H9 (cell line): ENCODE results near the gene TXNL4A. TPM values are rescaled to one million over a fixed set of nuclear protein-coding genes. Genes with fewer than 3 reads are reported as not detected.
A peak's percentile ranks its signal among the peaks of the same experiment; 100 is the strongest.

Experiments
- DNase-seq: peaks from one replicate; pipeline ENCODE4 v3.0.0-alpha.2; 2017
- H2AFZ ChIP-seq: one replicate; pipeline ENCODE4 v1.6.1; 2013; ENCODE audit warnings: mild to moderate bottlenecking, low read length, control low read depth, moderate library complexity
- H2AK5ac ChIP-seq: 2 replicates; pipeline ENCODE4 v1.6.1; 2013; ENCODE audit warnings: low read length, control low read depth, mixed read lengths; ENCODE audit not compliant: insufficient read length
- H2BK120ac ChIP-seq: one replicate; pipeline ENCODE4 v1.6.1; 2013; ENCODE audit warnings: low read depth, mild to moderate bottlenecking, low read length, control low read depth, inconsistent platforms; ENCODE audit not compliant: poor library complexity, severe bottlenecking
- H2BK12ac ChIP-seq: 2 replicates; pipeline ENCODE4 v1.6.1; 2013; ENCODE audit warnings: low read length, control low read depth, mixed read lengths, low read depth; ENCODE audit not compliant: insufficient read length
- H2BK15ac ChIP-seq: 2 replicates; pipeline ENCODE4 v1.6.1; 2013; ENCODE audit warnings: low read depth, low read length, control low read depth
- H2BK20ac ChIP-seq: one replicate; pipeline ENCODE4 v1.6.1; 2013; ENCODE audit warnings: low read depth, mild to moderate bottlenecking, low read length, control low read depth, inconsistent platforms; ENCODE audit not compliant: poor library complexity, severe bottlenecking
- H2BK5ac ChIP-seq: 2 replicates; pipeline ENCODE4 v1.6.1; 2013; ENCODE audit warnings: low read length, control low read depth, mixed read lengths; ENCODE audit not compliant: insufficient read length
- H3K14ac ChIP-seq: 2 replicates; pipeline ENCODE4 v1.6.1; 2013; ENCODE audit warnings: low read length, control low read depth; ENCODE audit not compliant: insufficient read depth
- H3K18ac ChIP-seq: 2 replicates; pipeline ENCODE4 v1.6.1; 2013; ENCODE audit warnings: low read depth, mild to moderate bottlenecking, mixed read lengths, low read length, control low read depth; ENCODE audit not compliant: insufficient read length
- H3K23ac ChIP-seq: 2 replicates; pipeline ENCODE4 v1.6.1; 2013; ENCODE audit warnings: low read length, control low read depth, mixed read lengths, low read depth; ENCODE audit not compliant: insufficient read length
- H3K23me2 ChIP-seq: 2 replicates; pipeline ENCODE4 v1.6.1; 2013; ENCODE audit warnings: low read depth, mild to moderate bottlenecking, mixed read lengths, low read length, control low read depth; ENCODE audit not compliant: insufficient read length, poor library complexity, severe bottlenecking
- H3K27ac ChIP-seq: 2 replicates; pipeline ENCODE4 v1.5.1; 2013; ENCODE audit warnings: low read length, control low read depth, mixed read lengths, low read depth; ENCODE audit not compliant: insufficient read length
- H3K27me3 ChIP-seq: 2 replicates; pipeline ENCODE4 v1.6.1; 2013; ENCODE audit warnings: low read length, control low read depth, inconsistent platforms; ENCODE audit not compliant: insufficient read depth
- H3K4ac ChIP-seq: 2 replicates; pipeline ENCODE4 v1.6.1; 2013; ENCODE audit warnings: low read depth, mild to moderate bottlenecking, control low read depth, inconsistent platforms, low read length, moderate library complexity
- H3K4me1 ChIP-seq: 2 replicates; pipeline ENCODE4 v1.6.1; 2013; ENCODE audit warnings: low read length, control low read depth, inconsistent platforms; ENCODE audit not compliant: insufficient read depth
- H3K4me2 ChIP-seq: 2 replicates; pipeline ENCODE4 v1.6.1; 2013; ENCODE audit warnings: low read length, control low read depth, mixed read lengths; ENCODE audit not compliant: insufficient read length, insufficient read depth
- H3K56ac ChIP-seq: 2 replicates; pipeline ENCODE4 v1.6.1; 2013; ENCODE audit warnings: low read depth, mild to moderate bottlenecking, mixed read lengths, low read length, control low read depth; ENCODE audit not compliant: insufficient read length
- H3K79me1 ChIP-seq: 2 replicates; pipeline ENCODE4 v1.6.1; 2013; ENCODE audit warnings: low read depth, mild to moderate bottlenecking, moderate library complexity, low read length, control low read depth, inconsistent platforms; ENCODE audit not compliant: insufficient read depth, poor library complexity, severe bottlenecking
- H3K79me2 ChIP-seq: 2 replicates; pipeline ENCODE4 v1.6.1; 2013; ENCODE audit warnings: low read length, control low read depth, inconsistent platforms; ENCODE audit not compliant: insufficient read depth
- H3K9ac ChIP-seq: 2 replicates; pipeline ENCODE4 v1.6.1; 2013; ENCODE audit warnings: low read length, control low read depth, mixed read lengths; ENCODE audit not compliant: insufficient read length; ENCODE audit errors: extremely low read depth
- H3K9me3 ChIP-seq: one replicate; pipeline ENCODE4 v1.6.1; 2013; ENCODE audit warnings: low read depth, low read length, inconsistent platforms; ENCODE audit not compliant: control insufficient read depth
- H3T11ph ChIP-seq: one replicate; pipeline ENCODE4 v1.6.1; 2013; ENCODE audit warnings: mild to moderate bottlenecking, low read length, control low read depth, inconsistent platforms
- H4K20me1 ChIP-seq: one replicate; pipeline ENCODE4 v1.6.1; 2013; ENCODE audit not compliant: control insufficient read depth, insufficient read length, insufficient read depth
- H4K5ac ChIP-seq: 2 replicates; pipeline ENCODE4 v1.6.1; 2013; ENCODE audit warnings: low read depth, mild to moderate bottlenecking, mixed read lengths, low read length, control low read depth; ENCODE audit not compliant: insufficient read length
- H4K8ac ChIP-seq: replicated peaks from 2 replicates; pipeline ENCODE4 v1.6.1; 2013; ENCODE audit warnings: low read length, control low read depth, mixed read lengths, low read depth; ENCODE audit not compliant: insufficient read length
- H4K91ac ChIP-seq: 2 replicates; pipeline ENCODE4 v1.6.1; 2013; ENCODE audit warnings: low read depth, mild to moderate bottlenecking, moderate library complexity, mixed read lengths, low read length, control low read depth; ENCODE audit not compliant: insufficient read length
- H3K27ac Mint-ChIP-seq, 3 experiments: 2 replicates in 2 of 3; 3 replicates in 1 of 3; pipeline ENCODE4 v1.8.0; 2020 to 2021; ENCODE audit warnings: mixed read lengths in 3 of 3, mild to moderate bottlenecking in 1 of 3, moderate library complexity in 1 of 3
- H3K27me3 Mint-ChIP-seq: 2 replicates; pipeline ENCODE4 v1.8.0; 2021; ENCODE audit warnings: low read depth, mild to moderate bottlenecking, moderate library complexity, mixed read lengths
- H3K36me3 Mint-ChIP-seq, 3 experiments: 2 replicates in 2 of 3; 3 replicates in 1 of 3; pipeline ENCODE4 v1.8.0; 2020 to 2021; ENCODE audit warnings: low read depth in 3 of 3, mixed read lengths in 3 of 3; ENCODE audit not compliant: insufficient read depth in 1 of 3
- H3K4me1 Mint-ChIP-seq, 2 experiments: 2 replicates each; pipeline ENCODE4 v1.8.0; 2020; ENCODE audit warnings: mixed read lengths in 2 of 2
- H3K4me3 Mint-ChIP-seq, 2 experiments: 2 replicates in 1 of 2; 3 replicates in 1 of 2; pipeline ENCODE4 v1.8.0; 2020 to 2021; ENCODE audit warnings: mild to moderate bottlenecking in 2 of 2, mixed read lengths in 2 of 2, moderate library complexity in 1 of 2
- H3K9me3 Mint-ChIP-seq, 2 experiments: 2 replicates in 1 of 2; 3 replicates in 1 of 2; pipeline ENCODE4 v1.8.0; 2020; ENCODE audit warnings: mild to moderate bottlenecking in 2 of 2, mixed read lengths in 2 of 2, moderate library complexity in 1 of 2
- WGBS: extraction: QIAGEN DNeasy Blood & Tissue Kit; methylation state at CpG from one replicate; pipeline ENCODE4 v1.1.7; 2013; ENCODE audit warnings: missing lambda C conversion rate, low lambda C conversion rate, mixed read lengths; ENCODE audit not compliant: insufficient read length; ENCODE audit errors: extremely low coverage; 5-methylcytosine and 5-hydroxymethylcytosine counted together
- total RNA-seq: library from RNA; stranded (reverse); gene quantifications from 2 replicates; pipeline ENCODE4 v1.2.1, GENCODE V29; 2021
- TF ChIP-seq, protein P1 (sequence below): fragments of 200-600 bp; sonication (generic); conservative IDR thresholded peaks from 3 replicates; pipeline ENCODE4 v1.8.0; 2021; ENCODE audit warnings: antibody characterized with exemption, mild to moderate bottlenecking

The TXNL4A gene
- total RNA-seq, 1 experiment from 2014 or later: 163 TPM

DNA sequence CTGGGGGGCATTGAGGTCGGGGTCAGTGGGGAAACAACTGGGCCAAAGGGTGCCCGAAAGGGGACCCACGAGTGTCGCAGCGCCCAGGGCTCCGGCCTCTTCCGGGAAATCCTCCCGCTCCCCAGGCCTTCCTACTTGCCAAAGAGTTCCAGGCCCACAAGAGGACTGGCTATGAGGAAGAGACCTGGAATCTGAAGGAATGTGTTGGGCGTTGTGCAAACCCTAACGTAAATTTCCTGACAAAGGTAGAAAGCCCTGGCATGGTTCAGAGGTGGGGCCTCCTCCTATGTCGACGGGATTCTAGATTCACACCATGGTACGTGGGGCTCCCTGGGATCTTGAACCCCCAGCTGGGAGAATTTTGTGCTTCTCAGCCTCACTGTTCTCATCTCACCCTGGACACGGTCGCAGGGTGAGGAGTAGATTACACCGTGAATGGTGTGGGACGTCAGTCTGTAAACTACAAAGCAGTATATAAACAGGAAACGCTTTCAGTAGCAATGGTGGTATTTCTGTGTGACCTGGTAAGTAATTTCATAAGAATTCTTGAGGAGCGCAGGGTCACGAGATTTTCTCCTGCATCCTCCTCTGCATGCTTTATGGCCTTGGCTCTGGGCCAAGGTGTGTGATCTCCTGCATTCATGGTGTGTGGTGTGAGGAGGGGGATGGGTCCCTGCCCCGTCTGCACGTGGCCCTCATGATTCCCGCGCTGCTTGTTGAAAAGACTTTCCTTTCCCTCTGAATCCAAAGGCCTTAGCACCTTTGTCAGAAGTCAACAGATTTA lies 23.1 kb downstream of the TXNL4A start:
- peaks cover 0 to 7% (median 0%) of the 10 kb centered on the region in 3 experiments; a peak in 3 of 7 replicates for H3K36me3 Mint-ChIP-seq
- Histone ChIP-seq H2BK20ac (no peak overlapping the region), H2BK12ac (no peak overlapping the region), H3K79me2 (no peaks in the 10 kb centered on the region), H2BK5ac (no peak overlapping the region), H3K4me1 (no peaks in the 10 kb centered on the region; the same call in 1 of the 2 replicates), H3K23ac (no peak overlapping the region), H2BK15ac (no peak overlapping the region), H4K20me1 (peaks cover 3% of the 10 kb centered on the region), H3K56ac (no peak overlapping the region), H4K91ac (no peak overlapping the region), H3K9me3 (no peaks in the 10 kb centered on the region), H2AK5ac (no peak overlapping the region), H3K4me2 (no peak overlapping the region), H3T11ph (no peak overlapping the region), H2BK120ac (no peak overlapping the region), H4K5ac (no peak overlapping the region), H3K18ac (no peak overlapping the region), H3K23me2 (no peaks in the 10 kb centered on the region), H3K14ac (no peak overlapping the region), H3K9ac (no peak overlapping the region), H3K79me1 (no peaks in the 10 kb centered on the region), H4K8ac (no peak overlapping the region), H3K27ac (no peak overlapping the region), H2AFZ (no peak overlapping the region), H3K4ac (no peak overlapping the region), H3K27me3 (peaks cover 27% of the 10 kb centered on the region; the same call in 1 of the 2 replicates)
- H3K27me3 Mint-ChIP-seq: peaks cover 57% of the 10 kb centered on the region
- peaks cover 27 to 31% of the 10 kb centered on the region in 2 experiments for H3K4me1 Mint-ChIP-seq
- H3K27ac Mint-ChIP-seq: no peak overlapping the region
- no CpG with 5 or more reads among the region's 24 CpGs for WGBS
- H3K9me3 Mint-ChIP-seq: no peaks in the 10 kb centered on the region; a peak in 1 of 5 replicates
- peak overlapping the region; percentile 25 to 64; a peak in 4 of 5 replicates for H3K4me3 Mint-ChIP-seq
- TF ChIP-seq, protein P1, sequence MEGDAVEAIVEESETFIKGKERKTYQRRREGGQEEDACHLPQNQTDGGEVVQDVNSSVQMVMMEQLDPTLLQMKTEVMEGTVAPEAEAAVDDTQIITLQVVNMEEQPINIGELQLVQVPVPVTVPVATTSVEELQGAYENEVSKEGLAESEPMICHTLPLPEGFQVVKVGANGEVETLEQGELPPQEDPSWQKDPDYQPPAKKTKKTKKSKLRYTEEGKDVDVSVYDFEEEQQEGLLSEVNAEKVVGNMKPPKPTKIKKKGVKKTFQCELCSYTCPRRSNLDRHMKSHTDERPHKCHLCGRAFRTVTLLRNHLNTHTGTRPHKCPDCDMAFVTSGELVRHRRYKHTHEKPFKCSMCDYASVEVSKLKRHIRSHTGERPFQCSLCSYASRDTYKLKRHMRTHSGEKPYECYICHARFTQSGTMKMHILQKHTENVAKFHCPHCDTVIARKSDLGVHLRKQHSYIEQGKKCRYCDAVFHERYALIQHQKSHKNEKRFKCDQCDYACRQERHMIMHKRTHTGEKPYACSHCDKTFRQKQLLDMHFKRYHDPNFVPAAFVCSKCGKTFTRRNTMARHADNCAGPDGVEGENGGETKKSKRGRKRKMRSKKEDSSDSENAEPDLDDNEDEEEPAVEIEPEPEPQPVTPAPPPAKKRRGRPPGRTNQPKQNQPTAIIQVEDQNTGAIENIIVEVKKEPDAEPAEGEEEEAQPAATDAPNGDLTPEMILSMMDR: no peak
- peak; percentile 46 for DNase-seq
